H1 (cell line): ENCODE data around the gene NKAIN4. TPM values are rescaled to one million over a fixed set of nuclear protein-coding genes. Genes with fewer than 3 reads are reported as not detected.

Experiments used
- CTCF ChIA-PET: fragments of 300-600 bp; sonication (Branson Sonifier 250); formaldehyde crosslinking; loops from one replicate; lab custom pipeline; 2021; ENCODE audit not compliant: partially characterized antibody; lab: Charles Lee
- POLR2A ChIA-PET: fragments of 300-600 bp; sonication (Branson Sonifier 250); formaldehyde crosslinking; loops from one replicate; lab custom pipeline; 2021; ENCODE audit warnings: inconsistent platforms; ENCODE audit not compliant: partially characterized antibody; lab: Charles Lee
- DNase-seq, 2 experiments: peaks; one replicate each; pipeline versions ENCODE4 v3.0.0 to v3.0.0-alpha.2; 2010 to 2022; ENCODE audit warnings: low spot score in 2 of 2, low read depth in 1 of 2, mixed read lengths in 1 of 2
- FAIRE-seq: peaks from 2 replicates; lab custom pipeline; 2011; peaks lifted over from hg19 to GRCh38; lab: Jason Lieb, UNC
- H2AFZ ChIP-seq: 2 replicates; pipeline ENCODE4 v1.8.1; 2012; ENCODE audit warnings: low read length, inconsistent platforms
- H2AK5ac ChIP-seq: 2 replicates; pipeline ENCODE4 v1.6.1; 2013; ENCODE audit warnings: low read depth, low read length
- H2BK120ac ChIP-seq: replicated peaks from 2 replicates; pipeline ENCODE3; 2013; ENCODE audit warnings: low read depth, low read length, inconsistent platforms
- H2BK12ac ChIP-seq: 2 replicates; pipeline ENCODE4 v1.6.1; 2013; ENCODE audit warnings: low read depth, low read length
- H2BK15ac ChIP-seq: 2 replicates; pipeline ENCODE4 v1.6.1; 2013; ENCODE audit warnings: low read length
- H2BK20ac ChIP-seq: 2 replicates; pipeline ENCODE4 v1.6.1; 2013; ENCODE audit warnings: low read length
- H2BK5ac ChIP-seq: 2 replicates; pipeline ENCODE4 v1.6.1; 2013; ENCODE audit warnings: low read depth, low read length
- H3K14ac ChIP-seq: 2 replicates; pipeline ENCODE4 v1.6.1; 2013; ENCODE audit warnings: inconsistent platforms; ENCODE audit not compliant: insufficient read length
- H3K18ac ChIP-seq: 2 replicates; pipeline ENCODE4 v1.6.1; 2013; ENCODE audit warnings: low read length; ENCODE audit errors: extremely low read depth
- H3K23ac ChIP-seq: 2 replicates; pipeline ENCODE4 v1.6.1; 2013; ENCODE audit warnings: inconsistent platforms; ENCODE audit not compliant: insufficient read length
- H3K23me2 ChIP-seq: 2 replicates; pipeline ENCODE4 v1.6.1; 2013; ENCODE audit warnings: low read depth, low read length
- H3K27ac ChIP-seq: 2 replicates; pipeline ENCODE4 v1.6.1; 2011; ENCODE audit warnings: low read depth, low read length, inconsistent platforms
- H3K27me3 ChIP-seq, 4 experiments: replicated peaks in 1 of 4; 1 replicate in 1 of 4; 2 replicates in 3 of 4; pipeline versions ENCODE4 v1.6.1 to v1.8.1; 2011 to 2013; ENCODE audit warnings: low read length in 3 of 4, mild to moderate bottlenecking in 3 of 4, inconsistent platforms in 2 of 4, mixed read lengths in 2 of 4, moderate library complexity in 1 of 4; ENCODE audit not compliant: control insufficient read depth in 3 of 4, insufficient read depth in 3 of 4; ENCODE audit errors: extremely low read depth in 1 of 4
- H3K36me3 ChIP-seq, 4 experiments: 2 replicates each; pipeline versions ENCODE4 v1.6.1 to v1.8.1; 2011 to 2013; ENCODE audit warnings: mild to moderate bottlenecking in 4 of 4, low read length in 3 of 4, moderate library complexity in 2 of 4, control low read depth in 1 of 4, inconsistent platforms in 1 of 4; ENCODE audit not compliant: insufficient read depth in 4 of 4, control insufficient read depth in 2 of 4
- H3K4ac ChIP-seq: replicated peaks from 2 replicates; pipeline ENCODE3; 2013; ENCODE audit warnings: low read length, low read depth, mixed read lengths, inconsistent platforms; ENCODE audit not compliant: insufficient read length
- H3K4me1 ChIP-seq, 4 experiments: replicated peaks in 1 of 4; 1 replicate in 1 of 4; 2 replicates in 3 of 4; pipeline versions ENCODE4 v1.6.1 to v1.8.1; 2011 to 2013; ENCODE audit warnings: low read length in 3 of 4, inconsistent platforms in 2 of 4, mixed read lengths in 1 of 4; ENCODE audit not compliant: insufficient read depth in 4 of 4, control insufficient read depth in 3 of 4
- H3K4me2 ChIP-seq, 2 experiments: 2 replicates each; pipeline versions ENCODE4 v1.6.1 to v1.8.1; 2011 to 2013; ENCODE audit warnings: low read depth in 2 of 2, low read length in 2 of 2, control low read depth in 1 of 2, inconsistent platforms in 1 of 2, mild to moderate bottlenecking in 1 of 2; ENCODE audit not compliant: insufficient read depth in 1 of 2
- H3K4me3 ChIP-seq, 4 experiments: fragments of 200-600, 300-600 bp in 1 of 4; sonication (generic), shearing (Covaris generic), sonication (Bioruptor Twin) in 1 of 4; 2 replicates each; pipeline versions ENCODE4 v1.5.1 to v1.8.1; 2011 to 2016; ENCODE audit warnings: low read length in 4 of 4, low read depth in 3 of 4, control low read depth in 2 of 4, inconsistent platforms in 2 of 4, mild to moderate bottlenecking in 2 of 4, mixed read lengths in 1 of 4, moderate library complexity in 1 of 4; ENCODE audit not compliant: insufficient read depth in 2 of 4; ENCODE audit errors: extremely low read depth in 1 of 4
- H3K56ac ChIP-seq: replicated peaks from 2 replicates; pipeline ENCODE3; 2013; ENCODE audit warnings: low read depth, mild to moderate bottlenecking, mixed read lengths, low read length, inconsistent platforms; ENCODE audit not compliant: insufficient read length
- H3K79me1 ChIP-seq: 2 replicates; pipeline ENCODE4 v1.6.1; 2013; ENCODE audit warnings: low read depth, low read length, control low read depth
- H3K79me2 ChIP-seq, 2 experiments: 2 replicates each; pipeline versions ENCODE4 v1.6.1 to v1.8.1; 2012 to 2013; ENCODE audit warnings: low read length in 2 of 2, mild to moderate bottlenecking in 2 of 2, inconsistent platforms in 1 of 2; ENCODE audit not compliant: insufficient read depth in 2 of 2, control insufficient read depth in 1 of 2
- H3K9ac ChIP-seq, 4 experiments: replicated peaks in 1 of 4; 1 replicate in 1 of 4; 2 replicates in 3 of 4; pipeline versions ENCODE4 v1.6.1 to v1.8.1; 2011 to 2013; ENCODE audit warnings: low read depth in 3 of 4, low read length in 3 of 4, control low read depth in 2 of 4, mild to moderate bottlenecking in 2 of 4, moderate library complexity in 2 of 4, inconsistent platforms in 1 of 4; ENCODE audit errors: extremely low read depth in 1 of 4
- H3K9me3 ChIP-seq, 2 experiments: 2 replicates each; pipeline versions ENCODE4 v1.6.1 to v1.8.1; 2012 to 2013; ENCODE audit warnings: mild to moderate bottlenecking in 2 of 2, moderate library complexity in 2 of 2, control low read depth in 1 of 2, inconsistent platforms in 1 of 2, low read depth in 1 of 2, low read length in 1 of 2, mixed read lengths in 1 of 2; ENCODE audit not compliant: insufficient read depth in 2 of 2
- H4K20me1 ChIP-seq, 2 experiments: replicated peaks in 1 of 2; 2 replicates each; pipeline versions ENCODE3 to v1.8.1; 2011 to 2013; ENCODE audit warnings: inconsistent platforms in 2 of 2, low read length in 2 of 2, mild to moderate bottlenecking in 1 of 2; ENCODE audit not compliant: insufficient read depth in 2 of 2, control insufficient read depth in 1 of 2
- H4K5ac ChIP-seq: 2 replicates; pipeline ENCODE4 v1.6.1; 2013; ENCODE audit warnings: low read length, low read depth, mixed read lengths, inconsistent platforms; ENCODE audit not compliant: insufficient read length
- H4K8ac ChIP-seq: 2 replicates; pipeline ENCODE4 v1.8.0; 2013; ENCODE audit warnings: mild to moderate bottlenecking, moderate library complexity, low read length, inconsistent platforms; ENCODE audit not compliant: insufficient read depth; ENCODE audit errors: extremely low read depth
- H4K91ac ChIP-seq: replicated peaks from 2 replicates; pipeline ENCODE3; 2013; ENCODE audit warnings: low read length, mixed read lengths, inconsistent platforms; ENCODE audit not compliant: insufficient read length
- CREB1 ChIP-seq: IDR thresholded peaks from 2 replicates; pipeline ENCODE4 v1.6.1; 2012; ENCODE audit warnings: inconsistent platforms
- CTBP2 ChIP-seq: IDR thresholded peaks from 2 replicates; pipeline ENCODE4 v1.7.0; 2011; ENCODE audit warnings: borderline replicate concordance, mild to moderate bottlenecking, moderate library complexity, mixed read lengths, low read length; ENCODE audit not compliant: insufficient read depth, insufficient read length
- CTCF ChIP-seq, 3 experiments: IDR thresholded peaks; 1 replicate in 2 of 3; 2 replicates in 1 of 3; pipeline versions ENCODE4 v1.5.1 to v1.6.1; 2011; ENCODE audit warnings: low read length in 3 of 3, mild to moderate bottlenecking in 3 of 3, inconsistent platforms in 2 of 3, low read depth in 1 of 3, moderate library complexity in 1 of 3; ENCODE audit not compliant: insufficient read depth in 1 of 3; ENCODE audit errors: control extremely low read depth in 1 of 3
- FOSL1 ChIP-seq: IDR thresholded peaks from 2 replicates; pipeline ENCODE4 v1.6.1; 2011; ENCODE audit warnings: mild to moderate bottlenecking, low read depth, low read length, moderate library complexity; ENCODE audit not compliant: insufficient read depth
- PHF8 ChIP-seq: fragments of 200-600 bp; sonication (generic); conservative IDR thresholded peaks from 2 replicates; pipeline ENCODE4 v1.7.1; 2012; ENCODE audit warnings: low read depth, mild to moderate bottlenecking, inconsistent platforms, low read length, moderate library complexity
- POLR2AphosphoS5 ChIP-seq: IDR thresholded peaks from 2 replicates; pipeline ENCODE4 v1.6.1; 2011; ENCODE audit warnings: low read depth, low read length
- POU5F1 ChIP-seq: IDR thresholded peaks from 2 replicates; pipeline ENCODE4 v1.6.1; 2011; ENCODE audit warnings: low read depth, mild to moderate bottlenecking, low read length, moderate library complexity
- SP4 ChIP-seq: IDR thresholded peaks from 2 replicates; pipeline ENCODE4 v1.6.1; 2012; ENCODE audit warnings: low read length, inconsistent platforms
- YY1 ChIP-seq: IDR thresholded peaks from 2 replicates; pipeline ENCODE4 v1.6.1; 2011; ENCODE audit warnings: low read depth, mild to moderate bottlenecking, low read length
- WGBS, 2 experiments: shearing (Covaris generic) in 1 of 2; methylation state at CpG; one replicate each; pipeline versions ENCODE4 v1.1.6 to v1.1.7; 2013 to 2015; ENCODE audit warnings: low lambda C conversion rate in 2 of 2, mixed read lengths in 2 of 2, inconsistent platforms in 1 of 2, low coverage in 1 of 2, missing lambda C conversion rate in 1 of 2; ENCODE audit not compliant: insufficient replicate concordance in 2 of 2, insufficient coverage in 1 of 2, insufficient read length in 1 of 2; ENCODE audit errors: extremely low coverage in 1 of 2, missing lambda C conversion rate in 1 of 2; 5-methylcytosine and 5-hydroxymethylcytosine counted together
- polyA plus RNA-seq, 7 experiments: library from polyadenylated mRNA; depleted of rRNA in 3 of 7; stranded (reverse) in 5 of 7; unstranded in 2 of 7; fragments of >200 nt in 5 of 7; fragments of 200-250 nt in 2 of 7; gene quantifications; 1 replicate in 5 of 7; 2 replicates in 1 of 7; 4 replicates in 1 of 7; pipeline versions ENCODE4 v1.2.1 to v1.2.3, GENCODE V29; 2011 to 2013; ENCODE audit warnings: missing spikeins in 2 of 7, mixed read lengths in 2 of 7
- total RNA-seq: library from RNA; stranded (reverse); fragmentation: NEBNext Ultra II Directional; extraction: Animal tissue kit (Norgen Biotek cat#: 25700); gene quantifications from 2 replicates; pipeline ENCODE4 v1.2.1, GENCODE V29; 2021
- TF ChIP-seq, protein P1 (sequence below): IDR thresholded peaks from 2 replicates; pipeline ENCODE4 v1.6.1; 2012; ENCODE audit warnings: inconsistent platforms

Gene NKAIN4
- total and polyA plus RNA-seq, 2 of the 8 experiments (the other 6 are each of a cell fraction or from before 2014, with no cell fraction given): 6.9 to 17.0 TPM

GRCh38 chr20:63247671-63248228, 6.5 kb downstream of the NKAIN4 start:
- Histone ChIP-seq H3K4me1 (peaks cover 0 to 20% (median 13%) of the 10 kb centered on the region in 4 experiments; a peak in 5 of 7 replicates), H3K9me3 (no peaks in the 10 kb centered on the region), H4K20me1 (no peaks in the 10 kb centered on the region), H3K79me2 (no peaks in the 10 kb centered on the region), H2BK120ac (no peak overlapping the region), H2AFZ (no peak overlapping the region), H3K4me2 (no peak overlapping the region), H2BK12ac (0 out of 2 replicates have a peak overlapping the region, but pooled peaks have one; percentile 60), H3K27ac (no peak overlapping the region), H4K91ac (peak overlapping the region; percentile 30), H4K8ac (no peak overlapping the region), H3K36me3 (no peaks in the 10 kb centered on the region), H3K4me3 (no peak overlapping the region), H3K27me3 (peaks cover 0 to 11% (median 11%) of the 10 kb centered on the region in 4 experiments; a peak in 6 of 7 replicates), H3K14ac (no peak overlapping the region), H3K4ac (no peak overlapping the region), H3K23ac (no peak overlapping the region), H2BK20ac (no peak overlapping the region), H4K5ac (no peak overlapping the region), H3K23me2 (no peaks in the 10 kb centered on the region), H3K9ac (no peak overlapping the region), H2BK15ac (no peak overlapping the region), H3K79me1 (no peaks in the 10 kb centered on the region; the same call in 1 of the 2 replicates), H3K56ac (no peak overlapping the region), H2AK5ac (no peak overlapping the region), H3K18ac (no peak overlapping the region; the same call in 1 of the 2 replicates), H2BK5ac (peak overlapping the region; percentile 73; the same call in 1 of the 2 replicates)
- WGBS, 2 experiments: 89% methylated on average over 20 of the region's 24 CpGs; no CpG with 5 or more reads in 1 of the 2 experiments
- POLR2A ChIA-PET: interaction anchor here (0.9 to 1.8 kb wide), 2 partner anchors 24 to 57 kb away, joined by 3 read pairs; no protein-coding TSS in a partner anchor
- DNase-seq (no peak), FAIRE-seq (no peak)
- CTCF ChIA-PET: interaction anchor here (0.6 to 7.0 kb wide), 8 partner anchors 11 to 142 kb away, joined by 3 to 103 read pairs (median 8); partner anchors contain the start of gene BIRC7
- TF ChIP-seq POLR2AphosphoS5 (no peak), POU5F1 (no peak), PHF8 (no peak), YY1 (no peak), CREB1 (no peak), CTBP2 (no peak), CTCF (IDR thresholded peaks at IDR 0.05; ENCODE audit: control extremely low read depth in 1 of 3, insufficient read depth in 1 of 3, low read depth in 1 of 3, low read length in 3 of 3) (no peak), SP4 (no peak), FOSL1 (no peak)
- TF ChIP-seq, protein P1, sequence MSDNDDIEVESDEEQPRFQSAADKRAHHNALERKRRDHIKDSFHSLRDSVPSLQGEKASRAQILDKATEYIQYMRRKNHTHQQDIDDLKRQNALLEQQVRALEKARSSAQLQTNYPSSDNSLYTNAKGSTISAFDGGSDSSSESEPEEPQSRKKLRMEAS: no peak
